ENCODE data around the gene RCHY1. TPM values are rescaled to one million over a fixed set of nuclear protein-coding genes. Genes with fewer than 3 reads are reported as not detected.
"Not testable (repeated sequence)": the region's sequence is repeated elsewhere in the genome, so short reads cannot be mapped to it uniquely, and the experiment has no call there.

Gene RCHY1
- total and polyA plus RNA-seq, 8 donors = 5.8 to 36.0 (median 15.6) TPM

DNA sequence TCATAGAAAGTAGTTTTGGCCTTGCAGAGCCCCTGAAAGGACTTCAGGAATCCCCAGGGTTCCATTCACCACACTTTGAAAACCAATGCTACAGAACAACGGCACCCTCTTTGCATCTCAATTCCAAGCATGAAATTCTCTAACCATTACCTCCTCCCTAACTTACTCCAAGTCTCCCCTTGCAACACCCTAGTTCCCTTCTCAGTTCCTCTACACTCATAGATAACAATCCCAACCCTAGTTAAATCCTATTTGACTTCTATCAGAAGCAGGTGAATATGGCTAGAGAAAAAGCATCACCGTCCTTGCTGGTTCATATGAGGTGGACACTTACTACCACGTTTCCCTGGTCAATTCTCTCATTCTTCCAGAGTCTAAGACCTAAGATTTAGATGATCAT is 2.4 kb downstream of the RCHY1 start:
- WGBS, 5 donors = 60 to 71% (median 62%) methylated on average over 3 of the region's 3 CpGs
- Histone ChIP-seq H3K36me3 (peaks cover 3 to 16% (median 8%) of the 10 kb centered on the region in 4 donors), H3K27me3 (no peaks in the 10 kb centered on the region), H3K4me3 (peak overlapping the region in 2 of 4 donors; percentile 82 to 91), H3K9me3 (no peaks in the 10 kb centered on the region), H3K27ac (peak overlapping the region in 3 of 5 donors; percentile 93 to 99 (median 97)), H3K4me1 (peaks cover 31 to 72% (median 60%) of the 10 kb centered on the region in 4 donors)
- intact Hi-C loops (cut with DNase I; ENCODE audit: low total_unique reads) = no loop called here
- TF ChIP-seq POLR2A (IDR thresholded peaks at IDR 0.05) (no peak), EP300 (IDR thresholded peaks at IDR 0.05) (no peak), POLR2AphosphoS5 (IDR thresholded peaks at IDR 0.05) (no peak), CTCF (IDR thresholded peaks at IDR 0.05) (no peak)
- peak in 1 of 2 donors; percentile 6 for DNase-seq

DNA sequence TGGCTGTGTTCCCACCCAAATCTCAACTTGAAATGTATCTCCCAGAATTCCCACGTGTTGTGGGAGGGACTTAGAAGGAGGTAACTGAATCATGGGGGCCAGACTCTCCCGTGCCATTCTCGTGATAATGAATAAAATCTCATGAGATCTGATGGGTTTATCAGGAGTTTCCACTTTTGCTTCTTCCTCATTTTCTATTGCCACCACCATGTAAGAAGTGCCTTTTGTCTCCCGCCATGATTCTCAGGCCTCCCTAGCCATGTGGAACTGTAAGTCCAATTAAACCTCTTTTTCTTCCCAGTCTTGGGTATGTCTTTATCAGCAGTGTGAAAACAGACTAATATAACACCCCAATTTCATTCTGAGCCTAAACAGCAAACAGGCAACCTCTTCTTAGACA is 4.6 kb downstream of the RCHY1 start:
- peaks cover 0 to 35% (median 19%) of the 10 kb centered on the region in 4 donors for H3K36me3 ChIP-seq
- peaks cover 30 to 76% (median 53%) of the 10 kb centered on the region in 4 donors for H3K4me1 ChIP-seq
- H3K9me3 ChIP-seq; intact Hi-C loops (cut with DNase I; ENCODE audit: low total_unique reads); H3K27me3 ChIP-seq; H3K27ac ChIP-seq; DNase-seq; H3K4me3 ChIP-seq: not testable (repeated sequence)
- WGBS, 5 donors = 62 to 79% (median 68%) methylated on average over 4 of the region's 4 CpGs

DNA sequence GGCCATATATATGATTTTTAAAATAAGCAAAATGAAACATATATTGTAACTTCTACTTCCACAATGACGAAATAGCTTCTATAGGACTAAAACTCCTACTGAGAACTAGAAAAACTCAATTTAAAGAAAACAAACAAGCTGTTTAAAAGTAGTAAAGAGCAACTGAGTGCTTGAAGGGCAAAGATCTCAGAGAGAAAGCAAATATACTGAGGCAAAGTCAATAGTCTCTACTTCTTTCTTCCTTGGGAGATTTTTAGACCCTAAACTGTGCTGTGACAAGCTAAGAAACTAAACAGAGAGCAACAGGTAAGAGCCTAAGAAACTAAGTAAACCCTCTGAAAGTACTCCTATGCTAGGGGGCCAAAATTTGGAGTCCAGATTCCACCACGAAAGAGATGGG is 8.6 kb downstream of the RCHY1 start:
- DNase-seq = no peak
- peaks cover 11 to 69% (median 47%) of the 10 kb centered on the region in 4 donors for H3K36me3 ChIP-seq
- intact Hi-C loops (cut with DNase I; ENCODE audit: low total_unique reads) = no loop called here
- H3K27me3 ChIP-seq = no peaks in the 10 kb centered on the region
- H3K4me1 ChIP-seq = peaks cover 4 to 53% (median 29%) of the 10 kb centered on the region in 4 donors
- 41 to 67% (median 52%) methylated on average over 2 of the region's 2 CpGs for WGBS, 5 donors
- no peak overlapping the region for H3K4me3 ChIP-seq
- no peak overlapping the region for H3K27ac ChIP-seq
- TF ChIP-seq CTCF (IDR thresholded peaks at IDR 0.05) = no peak
- TF ChIP-seq POLR2A (IDR thresholded peaks at IDR 0.05) = no peak
- no peak for TF ChIP-seq POLR2AphosphoS5 (IDR thresholded peaks at IDR 0.05)
- TF ChIP-seq EP300 (IDR thresholded peaks at IDR 0.05) = no peak
- H3K9me3 ChIP-seq = no peaks in the 10 kb centered on the region

DNA sequence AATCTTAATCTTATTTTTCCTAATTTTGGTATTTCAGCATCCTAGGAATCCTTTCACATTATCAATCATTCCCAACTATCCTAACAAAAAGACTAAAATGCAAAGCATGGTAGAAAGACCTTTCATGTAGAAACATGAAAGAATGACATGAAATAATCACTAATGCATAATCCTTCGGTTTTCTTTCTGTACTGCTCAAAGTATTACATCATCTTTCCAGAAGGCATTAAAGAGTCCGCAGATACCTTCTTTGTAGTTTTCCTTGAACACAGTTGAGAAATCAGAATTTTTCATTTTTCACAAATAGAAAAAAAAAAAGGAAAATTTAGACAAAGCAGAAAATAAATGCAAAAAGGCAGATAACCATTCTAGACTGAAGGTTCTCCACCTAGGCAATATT is 11.5 kb downstream of the RCHY1 start:
- intact Hi-C loops (cut with DNase I; ENCODE audit: low total_unique reads) = no loop called here
- Histone ChIP-seq H3K4me1 (peaks cover 4 to 26% (median 11%) of the 10 kb centered on the region in 4 donors), H3K27me3 (no peaks in the 10 kb centered on the region), H3K4me3 (no peak overlapping the region), H3K27ac (no peak overlapping the region), H3K36me3 (peaks cover 16 to 88% (median 65%) of the 10 kb centered on the region in 4 donors), H3K9me3 (no peaks in the 10 kb centered on the region)
- DNase-seq = no peak
- WGBS, 5 donors = 92 to 97% (median 94%) methylated on average over 2 of the region's 2 CpGs
- no peak for TF ChIP-seq EP300 (IDR thresholded peaks at IDR 0.05)
- TF ChIP-seq CTCF (IDR thresholded peaks at IDR 0.05) = no peak
- no peak for TF ChIP-seq POLR2AphosphoS5 (IDR thresholded peaks at IDR 0.05)
- no peak for TF ChIP-seq POLR2A (IDR thresholded peaks at IDR 0.05)

GRCh38 chr4:75499900-75500299 is 14.3 kb downstream of the RCHY1 start:
- WGBS, 5 donors = 94 to 99% (median 97%) methylated on average over 2 of the region's 2 CpGs

More at GRCh38 chr4:75499900-75500299, 14.3 kb downstream of the RCHY1 start:
- TF ChIP-seq CTCF (IDR thresholded peaks at IDR 0.05) (no peak), POLR2AphosphoS5 (IDR thresholded peaks at IDR 0.05) (no peak), POLR2A (IDR thresholded peaks at IDR 0.05) (no peak), EP300 (IDR thresholded peaks at IDR 0.05) (no peak)
- Histone ChIP-seq H3K4me1 (peaks cover 0 to 32% (median 14%) of the 10 kb centered on the region in 4 donors), H3K27me3 (no peaks in the 10 kb centered on the region), H3K36me3 (peaks cover 16 to 71% (median 61%) of the 10 kb centered on the region in 4 donors), H3K27ac (no peak overlapping the region), H3K9me3 (no peaks in the 10 kb centered on the region), H3K4me3 (no peak overlapping the region)
- DNase-seq = no peak
- intact Hi-C loops (cut with DNase I; ENCODE audit: low total_unique reads) = no loop called here
